ENCODE results near the gene C14orf180. TPM values are rescaled to one million over a fixed set of nuclear protein-coding genes. Genes with fewer than 3 reads are reported as not detected.

Gene C14orf180
- polyA plus RNA-seq, 1 donor (not counting 4 experiments of a cell fraction or from before 2014, with no cell fraction given): not detected

DNA sequence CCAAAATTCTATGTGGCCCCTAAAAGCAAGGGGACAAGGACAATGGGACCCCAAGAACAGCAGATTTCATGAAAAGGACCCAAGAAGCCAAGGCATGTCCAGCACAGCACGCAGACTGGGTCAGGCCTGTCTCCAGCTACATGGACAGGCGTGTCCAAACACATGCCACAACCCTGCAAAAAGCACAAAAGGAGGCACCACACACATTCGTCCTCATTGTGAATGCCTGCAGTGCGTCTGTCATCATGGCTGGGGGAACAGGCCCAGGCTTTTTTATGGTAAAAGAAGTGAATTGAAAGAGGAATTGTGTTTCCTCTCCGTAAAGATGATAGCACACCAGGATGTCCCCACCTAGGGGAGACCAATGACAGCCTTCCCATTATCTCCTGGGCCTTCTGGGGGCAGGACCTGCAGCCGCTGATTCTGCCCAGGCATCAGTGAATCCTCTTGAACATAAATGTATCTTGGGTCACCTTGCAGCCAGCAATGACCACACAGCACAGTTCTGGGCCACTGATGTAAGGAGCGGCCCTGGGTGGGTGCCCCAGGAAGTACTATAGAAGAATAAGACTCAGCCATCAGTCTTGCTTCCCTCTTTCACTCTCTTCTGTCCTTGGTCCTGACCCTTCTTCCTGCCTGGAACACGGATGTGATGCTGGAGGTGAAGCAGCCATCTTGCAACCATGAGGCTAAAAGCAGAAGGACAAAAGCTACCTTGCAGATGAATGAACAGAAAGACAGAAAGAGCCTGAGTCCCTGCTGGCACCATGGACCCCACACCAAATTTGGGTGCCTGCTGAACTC is 29.8 kb upstream of the C14orf180 start:
- Histone ChIP-seq H3K27me3 (ENCODE audit: control insufficient read depth, extremely low read depth, insufficient read depth, low read length) (peaks cover 28% of the 10 kb centered on the region), H3K9me1 (ENCODE audit: control insufficient read depth, extremely low read depth, insufficient read depth, low read length) (no peaks in the 10 kb centered on the region), H3K36me3 (ENCODE audit: control insufficient read depth in 2 of 2, extremely low read depth in 1 of 2, insufficient read depth in 2 of 2, low read length in 2 of 2) (no peaks in the 10 kb centered on the region), H3K9ac (ENCODE audit: control insufficient read depth, extremely low read depth, insufficient read depth, low read length) (no peak overlapping the region), H3K27ac (ENCODE audit: control insufficient read depth, insufficient read depth, low read length) (no peak overlapping the region), H4K20me1 (ENCODE audit: control insufficient read depth, extremely low read depth, insufficient read depth, low read length) (no peaks in the 10 kb centered on the region), H3K4me3 (ENCODE audit: control insufficient read depth in 2 of 3, extremely low read depth in 1 of 3, insufficient read depth in 2 of 3, low read depth in 1 of 3, low read length in 3 of 3) (no peak overlapping the region), H3K4me2 (ENCODE audit: control insufficient read depth, extremely low read depth, insufficient read depth, low read depth, low read length) (no peak overlapping the region), H3K79me2 (ENCODE audit: control insufficient read depth, insufficient read depth, low read length) (no peaks in the 10 kb centered on the region), H3K4me1 (ENCODE audit: control insufficient read depth, extremely low read depth, insufficient read depth, low read length) (no peaks in the 10 kb centered on the region), H3K9me3 (ENCODE audit: control insufficient read depth, low read depth, low read length) (no peaks in the 10 kb centered on the region), H2AFZ (ENCODE audit: control insufficient read depth, low read length) (no peak overlapping the region)
- no peak for TF ChIP-seq EZH2 (IDR thresholded peaks at IDR 0.05; ENCODE audit: low read length)
- TF ChIP-seq, protein P1, sequence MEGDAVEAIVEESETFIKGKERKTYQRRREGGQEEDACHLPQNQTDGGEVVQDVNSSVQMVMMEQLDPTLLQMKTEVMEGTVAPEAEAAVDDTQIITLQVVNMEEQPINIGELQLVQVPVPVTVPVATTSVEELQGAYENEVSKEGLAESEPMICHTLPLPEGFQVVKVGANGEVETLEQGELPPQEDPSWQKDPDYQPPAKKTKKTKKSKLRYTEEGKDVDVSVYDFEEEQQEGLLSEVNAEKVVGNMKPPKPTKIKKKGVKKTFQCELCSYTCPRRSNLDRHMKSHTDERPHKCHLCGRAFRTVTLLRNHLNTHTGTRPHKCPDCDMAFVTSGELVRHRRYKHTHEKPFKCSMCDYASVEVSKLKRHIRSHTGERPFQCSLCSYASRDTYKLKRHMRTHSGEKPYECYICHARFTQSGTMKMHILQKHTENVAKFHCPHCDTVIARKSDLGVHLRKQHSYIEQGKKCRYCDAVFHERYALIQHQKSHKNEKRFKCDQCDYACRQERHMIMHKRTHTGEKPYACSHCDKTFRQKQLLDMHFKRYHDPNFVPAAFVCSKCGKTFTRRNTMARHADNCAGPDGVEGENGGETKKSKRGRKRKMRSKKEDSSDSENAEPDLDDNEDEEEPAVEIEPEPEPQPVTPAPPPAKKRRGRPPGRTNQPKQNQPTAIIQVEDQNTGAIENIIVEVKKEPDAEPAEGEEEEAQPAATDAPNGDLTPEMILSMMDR (optimal IDR thresholded peaks at IDR 0.05 in 1 of 3, IDR thresholded peaks at IDR 0.05 in 1 of 3, conservative IDR thresholded peaks at IDR 0.05 in 1 of 3; ENCODE audit: extremely low read depth in 1 of 3, insufficient read depth in 2 of 3, low read length in 3 of 3): no peak
- dilution Hi-C loops (cut with MboI; ENCODE audit: extremely low pct_ligation_motif_present, low sequenced_read_pairs): no loop called here
- no peak for FAIRE-seq
- DNase-seq (ENCODE audit: low read depth, low spot score): no peak

DNA sequence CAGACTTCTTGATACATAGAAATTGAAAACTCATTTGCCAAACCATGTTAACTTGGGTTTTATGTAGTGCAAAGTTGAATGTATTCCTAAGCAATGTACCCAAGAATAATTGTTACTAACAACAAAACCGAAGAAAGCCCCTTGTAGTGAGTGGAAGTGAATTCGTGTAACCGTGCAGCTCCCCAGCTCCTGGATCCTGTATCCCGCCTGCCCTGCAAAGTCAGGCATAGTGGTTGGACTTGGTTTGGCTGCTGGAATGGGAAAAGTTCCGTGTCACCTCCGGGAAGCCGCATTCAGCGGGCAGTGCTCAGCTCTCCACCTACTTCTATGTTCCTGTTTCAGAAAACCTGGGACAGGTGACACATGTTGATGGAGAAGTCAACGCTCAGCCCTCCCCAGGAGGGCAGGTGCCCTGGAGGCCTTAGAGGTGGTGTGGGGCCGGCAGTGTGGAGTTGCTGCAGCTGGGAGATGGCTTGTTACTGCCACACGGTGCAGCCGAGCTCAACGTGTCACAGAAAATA is 29.2 kb upstream of the C14orf180 start:
- Histone ChIP-seq H3K36me3 (ENCODE audit: control insufficient read depth in 2 of 2, extremely low read depth in 1 of 2, insufficient read depth in 2 of 2, low read length in 2 of 2) (no peaks in the 10 kb centered on the region), H4K20me1 (ENCODE audit: control insufficient read depth, extremely low read depth, insufficient read depth, low read length) (no peaks in the 10 kb centered on the region), H3K9ac (ENCODE audit: control insufficient read depth, extremely low read depth, insufficient read depth, low read length) (no peak overlapping the region), H3K27me3 (ENCODE audit: control insufficient read depth, extremely low read depth, insufficient read depth, low read length) (peaks cover 21% of the 10 kb centered on the region), H2AFZ (ENCODE audit: control insufficient read depth, low read length) (no peak overlapping the region), H3K27ac (ENCODE audit: control insufficient read depth, insufficient read depth, low read length) (no peak overlapping the region), H3K4me1 (ENCODE audit: control insufficient read depth, extremely low read depth, insufficient read depth, low read length) (no peaks in the 10 kb centered on the region), H3K4me3 (ENCODE audit: control insufficient read depth in 2 of 3, extremely low read depth in 1 of 3, insufficient read depth in 2 of 3, low read depth in 1 of 3, low read length in 3 of 3) (no peak overlapping the region), H3K4me2 (ENCODE audit: control insufficient read depth, extremely low read depth, insufficient read depth, low read depth, low read length) (no peak overlapping the region), H3K9me1 (ENCODE audit: control insufficient read depth, extremely low read depth, insufficient read depth, low read length) (no peaks in the 10 kb centered on the region), H3K9me3 (ENCODE audit: control insufficient read depth, low read depth, low read length) (no peaks in the 10 kb centered on the region), H3K79me2 (ENCODE audit: control insufficient read depth, insufficient read depth, low read length) (no peaks in the 10 kb centered on the region)
- FAIRE-seq (no peak), DNase-seq (ENCODE audit: low read depth, low spot score) (no peak)
- dilution Hi-C loops (cut with MboI; ENCODE audit: extremely low pct_ligation_motif_present, low sequenced_read_pairs): no loop called here
- no peak for TF ChIP-seq EZH2 (IDR thresholded peaks at IDR 0.05; ENCODE audit: low read length)
- TF ChIP-seq, protein P1 (optimal IDR thresholded peaks at IDR 0.05 in 1 of 3, IDR thresholded peaks at IDR 0.05 in 1 of 3, conservative IDR thresholded peaks at IDR 0.05 in 1 of 3; ENCODE audit: extremely low read depth in 1 of 3, insufficient read depth in 2 of 3, low read length in 3 of 3): no peak
